BLaER1 (cell line): ENCODE results near the gene MAMDC2.

ENCODE experiments used
- H3K27ac ChIP-seq: shearing (Covaris generic); formaldehyde crosslinking; 2 replicates; pipeline ENCODE4 v1.8.1; 2022
- H3K27me3 ChIP-seq: shearing (Covaris generic); formaldehyde crosslinking; 2 replicates; pipeline ENCODE4 v1.8.1; 2022
- H3K36me3 ChIP-seq: shearing (Covaris generic); formaldehyde crosslinking; 2 replicates; pipeline ENCODE4 v1.8.1; 2022
- H3K4me1 ChIP-seq: shearing (Covaris generic); formaldehyde crosslinking; 2 replicates; pipeline ENCODE4 v1.8.1; 2022
- H3K4me2 ChIP-seq: shearing (Covaris generic); formaldehyde crosslinking; 2 replicates; pipeline ENCODE4 v1.8.1; 2022
- H3K4me3 ChIP-seq: shearing (Covaris generic); formaldehyde crosslinking; 2 replicates; pipeline ENCODE4 v1.8.1; 2022
- H3K9ac ChIP-seq: shearing (Covaris generic); formaldehyde crosslinking; 2 replicates; pipeline ENCODE4 v1.8.1; 2022
- H3K9me3 ChIP-seq: shearing (Covaris generic); formaldehyde crosslinking; 2 replicates; pipeline ENCODE4 v1.8.1; 2022
- H4K20me1 ChIP-seq: shearing (Covaris generic); formaldehyde crosslinking; 2 replicates; pipeline ENCODE4 v1.8.1; 2022
- Cebpa-rat ChIP-seq: shearing (Covaris generic); IDR thresholded peaks from 2 replicates; pipeline ENCODE4 v1.8.1; 2022

MAMDC2 gene

DNA sequence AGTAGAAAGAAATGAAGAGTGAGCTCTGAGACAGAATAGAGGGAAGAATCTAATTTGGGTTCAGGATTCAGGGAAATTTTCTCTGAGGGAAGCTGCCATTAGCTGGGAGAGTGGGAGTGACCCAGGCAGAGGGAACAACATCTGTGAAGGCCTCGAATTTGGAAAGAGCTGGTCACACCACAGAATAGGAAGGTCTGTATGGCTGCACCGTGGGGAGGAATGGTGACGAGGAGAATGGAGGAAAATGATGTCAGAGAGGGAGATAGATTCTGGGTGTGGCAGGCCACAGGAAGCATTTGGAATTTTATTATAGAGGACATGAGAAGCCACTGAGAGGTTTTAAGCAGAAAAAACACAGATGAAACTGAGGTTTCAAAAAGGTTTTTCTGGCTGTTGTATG is 98.5 kb downstream of the MAMDC2 start:
- TF ChIP-seq Cebpa-rat, result no peak
- no peak overlapping the region for H3K9ac ChIP-seq
- H3K4me2 ChIP-seq, result no peak overlapping the region
- no peaks in the 10 kb centered on the region for H3K27me3 ChIP-seq
- H3K9me3 ChIP-seq, result no peaks in the 10 kb centered on the region
- no peak overlapping the region for H3K27ac ChIP-seq
- no peaks in the 10 kb centered on the region for H3K36me3 ChIP-seq
- no peaks in the 10 kb centered on the region for H3K4me1 ChIP-seq
- no peak overlapping the region for H3K4me3 ChIP-seq
- H4K20me1 ChIP-seq, result no peaks in the 10 kb centered on the region

DNA sequence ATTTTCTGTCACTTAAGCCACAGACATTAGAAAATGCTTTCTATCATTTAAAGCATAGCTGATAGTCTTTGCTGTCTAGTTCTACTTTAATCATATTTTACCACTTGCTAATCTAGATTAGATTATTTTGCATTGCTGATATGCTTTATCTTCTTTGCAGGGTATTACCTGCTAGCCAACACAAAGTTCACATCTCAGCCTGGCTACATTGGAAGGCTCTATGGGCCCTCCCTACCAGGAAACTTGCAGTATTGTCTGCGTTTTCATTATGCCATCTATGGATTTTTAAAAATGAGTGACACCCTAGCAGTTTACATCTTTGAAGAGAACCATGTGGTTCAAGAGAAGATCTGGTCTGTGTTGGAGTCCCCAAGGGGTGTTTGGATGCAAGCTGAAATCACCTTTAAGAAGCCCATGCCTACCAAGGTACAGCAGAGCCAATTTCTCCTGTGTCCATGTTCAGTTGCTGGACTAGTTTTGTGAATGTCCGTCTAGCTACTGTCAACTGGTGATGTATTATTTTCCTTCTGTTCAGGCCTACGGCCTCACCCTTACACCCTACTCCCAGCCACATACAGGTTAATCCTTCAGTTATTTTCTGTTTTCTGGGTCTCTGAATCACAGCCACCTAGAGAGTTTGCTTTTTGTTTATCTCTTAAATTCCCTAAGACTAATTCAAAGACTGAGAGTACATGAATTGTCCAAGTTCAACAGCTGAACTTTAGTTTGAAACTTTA is 99.9 kb downstream of the MAMDC2 start:
- Histone ChIP-seq H3K4me1 (no peaks in the 10 kb centered on the region), H3K36me3 (no peaks in the 10 kb centered on the region), H3K27ac (no peak overlapping the region), H3K9me3 (no peaks in the 10 kb centered on the region), H3K4me2 (no peak overlapping the region), H3K9ac (no peak overlapping the region), H3K4me3 (no peak overlapping the region), H3K27me3 (no peaks in the 10 kb centered on the region), H4K20me1 (no peaks in the 10 kb centered on the region)
- no peak for TF ChIP-seq Cebpa-rat

DNA sequence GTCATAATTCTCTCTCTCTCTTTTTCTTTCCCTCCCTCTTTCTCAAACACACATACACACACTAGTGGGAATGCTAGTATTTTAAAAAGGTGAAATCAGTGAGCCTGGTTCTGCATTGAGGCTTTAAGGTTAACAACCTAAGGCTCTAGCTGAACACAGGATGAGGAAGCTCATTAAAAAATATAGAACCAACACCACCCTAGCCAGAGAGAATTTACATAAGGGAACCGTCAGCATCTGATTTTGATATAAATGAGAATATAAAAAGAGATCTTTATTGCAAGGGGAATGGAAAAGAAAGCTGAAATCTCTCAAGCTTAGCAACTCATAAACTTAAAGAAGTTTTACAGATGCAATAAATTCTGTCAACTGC is 100.5 kb downstream of the MAMDC2 start:
- no peaks in the 10 kb centered on the region for H4K20me1 ChIP-seq
- H3K36me3 ChIP-seq, result no peaks in the 10 kb centered on the region
- no peaks in the 10 kb centered on the region for H3K4me1 ChIP-seq
- TF ChIP-seq Cebpa-rat, result no peak
- no peak overlapping the region for H3K9ac ChIP-seq
- no peak overlapping the region for H3K27ac ChIP-seq
- H3K27me3 ChIP-seq, result no peaks in the 10 kb centered on the region
- H3K4me3 ChIP-seq, result no peak overlapping the region
- no peak overlapping the region for H3K4me2 ChIP-seq
- no peaks in the 10 kb centered on the region for H3K9me3 ChIP-seq

DNA sequence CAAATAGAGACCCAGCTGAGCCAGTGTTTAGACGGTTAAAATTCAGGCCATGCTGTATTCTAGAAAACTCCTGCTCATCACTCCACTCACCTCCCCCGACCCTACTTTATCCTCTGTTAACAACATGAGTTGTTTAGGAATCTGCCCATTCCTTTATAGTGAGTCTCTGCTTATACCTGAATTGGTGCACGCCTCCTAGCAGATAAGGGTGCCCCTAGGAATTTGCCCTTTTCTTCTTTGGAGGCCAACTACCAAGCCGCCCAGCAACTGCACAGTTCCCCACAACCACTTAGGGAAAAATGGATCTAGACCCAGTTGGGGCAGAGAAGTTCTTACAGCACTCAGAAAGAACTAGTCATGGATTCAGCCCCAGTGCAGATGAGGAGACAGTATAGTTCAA is 102.3 kb downstream of the MAMDC2 start:
- H4K20me1 ChIP-seq, result no peaks in the 10 kb centered on the region
- H3K4me2 ChIP-seq, result no peak overlapping the region
- no peaks in the 10 kb centered on the region for H3K4me1 ChIP-seq

DNA sequence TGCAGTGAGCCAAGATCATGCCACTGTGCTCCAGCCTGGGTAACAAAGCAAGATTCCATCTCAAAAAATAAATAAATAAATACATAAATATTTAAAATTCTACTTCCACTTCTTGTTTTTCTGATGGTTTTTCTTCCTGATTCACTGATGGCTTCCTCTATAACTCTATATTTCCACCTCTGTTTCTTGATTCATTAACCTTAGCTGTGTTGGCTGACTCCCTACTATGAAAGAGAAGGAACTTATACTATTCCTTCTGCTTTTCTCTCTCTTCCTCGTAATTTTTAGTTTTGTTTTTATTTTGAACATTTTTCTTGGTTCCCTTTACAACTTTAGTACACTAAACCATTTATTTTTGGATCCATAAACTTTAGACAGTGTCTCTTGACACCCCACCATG is 103.5 kb downstream of the MAMDC2 start:
- Histone ChIP-seq H3K27ac (no peak overlapping the region), H3K4me1 (no peaks in the 10 kb centered on the region), H3K27me3 (no peaks in the 10 kb centered on the region), H3K9me3 (no peaks in the 10 kb centered on the region), H3K36me3 (no peaks in the 10 kb centered on the region), H3K4me2 (no peak overlapping the region), H3K4me3 (no peak overlapping the region), H4K20me1 (no peaks in the 10 kb centered on the region), H3K9ac (no peak overlapping the region)
- TF ChIP-seq Cebpa-rat, result no peak

More for the DNA sequence above, 102.3 kb downstream of the MAMDC2 start:
- no peaks in the 10 kb centered on the region for H3K9me3 ChIP-seq
- TF ChIP-seq Cebpa-rat, result no peak
- H3K36me3 ChIP-seq, result no peaks in the 10 kb centered on the region
- no peak overlapping the region for H3K4me3 ChIP-seq
- H3K27me3 ChIP-seq, result no peaks in the 10 kb centered on the region
- no peak overlapping the region for H3K27ac ChIP-seq
- no peak overlapping the region for H3K9ac ChIP-seq

DNA sequence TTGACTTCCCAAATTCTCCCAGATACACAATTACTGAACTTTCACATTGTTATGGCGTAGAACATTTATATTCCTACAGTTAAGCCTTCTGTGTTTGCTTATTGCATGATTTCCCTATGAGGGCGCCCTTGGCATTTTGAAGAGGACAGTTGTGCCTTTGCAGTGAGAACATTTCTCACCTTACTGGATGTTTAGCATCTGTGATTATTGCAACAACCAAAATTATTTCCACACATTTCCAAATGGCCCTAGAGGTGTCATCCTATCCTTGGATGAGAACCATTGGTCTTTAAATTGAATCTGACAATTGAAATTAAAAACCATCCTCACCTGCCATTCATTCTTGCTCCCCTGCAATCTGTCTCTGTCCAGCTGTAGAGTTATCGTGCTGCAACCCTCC is 104.0 kb downstream of the MAMDC2 start:
- Histone ChIP-seq H3K4me1 (no peaks in the 10 kb centered on the region), H4K20me1 (no peaks in the 10 kb centered on the region), H3K36me3 (no peaks in the 10 kb centered on the region), H3K4me3 (no peak overlapping the region), H3K9me3 (no peaks in the 10 kb centered on the region), H3K4me2 (no peak overlapping the region), H3K27ac (no peak overlapping the region), H3K27me3 (no peaks in the 10 kb centered on the region), H3K9ac (no peak overlapping the region)
- TF ChIP-seq Cebpa-rat, result no peak

DNA sequence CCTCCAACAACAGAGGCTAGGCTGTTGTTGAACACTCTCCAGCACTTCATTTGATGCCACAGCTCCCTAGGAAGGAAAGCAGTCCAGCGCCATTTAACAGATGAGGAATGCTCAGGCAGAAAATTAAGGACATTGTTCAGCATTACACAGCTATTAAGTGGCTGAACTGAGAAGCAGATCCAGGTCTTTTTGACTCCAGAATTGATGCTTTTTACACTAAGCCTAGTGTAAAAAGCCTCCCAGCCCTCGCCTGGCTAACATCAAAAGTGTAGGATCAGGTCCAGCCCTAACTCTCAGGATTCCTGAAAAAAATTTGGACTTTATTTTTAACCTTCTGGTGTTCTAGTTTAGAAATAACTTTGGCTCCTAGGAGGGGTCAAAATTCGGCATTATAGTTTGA is 108.7 kb downstream of the MAMDC2 start:
- Histone ChIP-seq H3K4me1 (no peaks in the 10 kb centered on the region), H3K9ac (no peak overlapping the region), H3K27me3 (no peaks in the 10 kb centered on the region), H3K4me2 (no peak overlapping the region), H3K27ac (no peak overlapping the region), H3K4me3 (no peak overlapping the region), H3K36me3 (no peaks in the 10 kb centered on the region), H4K20me1 (no peaks in the 10 kb centered on the region), H3K9me3 (no peaks in the 10 kb centered on the region)
- no peak for TF ChIP-seq Cebpa-rat

DNA sequence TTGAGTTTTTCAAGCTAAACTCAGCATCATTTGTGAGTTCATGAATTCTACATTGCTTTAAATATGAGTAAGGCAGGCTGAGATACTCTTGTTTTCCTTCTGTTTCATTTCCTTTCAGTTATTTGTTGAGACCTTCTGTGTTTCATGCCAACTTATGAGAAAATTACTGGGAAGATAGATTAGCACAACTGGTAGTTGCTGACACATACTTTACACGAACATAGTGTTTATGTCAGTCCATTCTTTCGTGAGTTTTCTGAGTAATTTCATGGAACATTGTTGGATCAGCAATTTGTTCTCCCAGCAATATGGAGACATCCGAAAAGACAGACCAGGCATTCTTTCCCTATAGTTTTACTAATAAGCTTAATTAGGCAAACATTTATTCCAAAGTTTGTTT is 113.1 kb downstream of the MAMDC2 start:
- Histone ChIP-seq H3K4me3 (no peak overlapping the region), H3K27me3 (no peaks in the 10 kb centered on the region), H3K36me3 (no peaks in the 10 kb centered on the region), H3K9me3 (no peaks in the 10 kb centered on the region), H4K20me1 (no peaks in the 10 kb centered on the region), H3K27ac (no peak overlapping the region), H3K4me1 (no peaks in the 10 kb centered on the region), H3K4me2 (no peak overlapping the region), H3K9ac (no peak overlapping the region)
- no peak for TF ChIP-seq Cebpa-rat

DNA sequence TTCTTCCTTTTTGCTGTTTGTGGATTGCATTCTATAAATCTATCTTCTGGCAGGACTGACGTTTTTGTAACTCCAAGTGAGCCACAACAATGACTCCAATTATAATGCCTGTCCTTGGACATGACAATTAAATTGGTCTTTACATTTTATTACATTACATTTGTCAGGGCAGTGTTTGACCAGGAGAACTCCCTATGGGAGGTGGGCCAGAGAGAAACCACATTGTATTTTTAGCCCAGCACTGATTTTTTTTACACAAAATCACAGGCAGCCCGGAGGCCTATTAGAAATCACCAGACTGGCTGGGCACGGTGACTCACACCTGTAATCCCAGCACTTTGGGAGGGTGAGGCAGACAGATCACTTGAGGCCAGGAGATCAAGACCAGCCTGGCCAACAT is 116.0 kb downstream of the MAMDC2 start:
- no peaks in the 10 kb centered on the region for H3K4me1 ChIP-seq
- H3K36me3 ChIP-seq, result no peaks in the 10 kb centered on the region
- H3K9ac ChIP-seq, result no peak overlapping the region
- H3K27ac ChIP-seq, result no peak overlapping the region
- H3K4me2 ChIP-seq, result no peak overlapping the region
- H3K4me3 ChIP-seq, result no peak overlapping the region
- no peaks in the 10 kb centered on the region for H4K20me1 ChIP-seq
- no peak for TF ChIP-seq Cebpa-rat
- no peaks in the 10 kb centered on the region for H3K27me3 ChIP-seq
- no peaks in the 10 kb centered on the region for H3K9me3 ChIP-seq

DNA sequence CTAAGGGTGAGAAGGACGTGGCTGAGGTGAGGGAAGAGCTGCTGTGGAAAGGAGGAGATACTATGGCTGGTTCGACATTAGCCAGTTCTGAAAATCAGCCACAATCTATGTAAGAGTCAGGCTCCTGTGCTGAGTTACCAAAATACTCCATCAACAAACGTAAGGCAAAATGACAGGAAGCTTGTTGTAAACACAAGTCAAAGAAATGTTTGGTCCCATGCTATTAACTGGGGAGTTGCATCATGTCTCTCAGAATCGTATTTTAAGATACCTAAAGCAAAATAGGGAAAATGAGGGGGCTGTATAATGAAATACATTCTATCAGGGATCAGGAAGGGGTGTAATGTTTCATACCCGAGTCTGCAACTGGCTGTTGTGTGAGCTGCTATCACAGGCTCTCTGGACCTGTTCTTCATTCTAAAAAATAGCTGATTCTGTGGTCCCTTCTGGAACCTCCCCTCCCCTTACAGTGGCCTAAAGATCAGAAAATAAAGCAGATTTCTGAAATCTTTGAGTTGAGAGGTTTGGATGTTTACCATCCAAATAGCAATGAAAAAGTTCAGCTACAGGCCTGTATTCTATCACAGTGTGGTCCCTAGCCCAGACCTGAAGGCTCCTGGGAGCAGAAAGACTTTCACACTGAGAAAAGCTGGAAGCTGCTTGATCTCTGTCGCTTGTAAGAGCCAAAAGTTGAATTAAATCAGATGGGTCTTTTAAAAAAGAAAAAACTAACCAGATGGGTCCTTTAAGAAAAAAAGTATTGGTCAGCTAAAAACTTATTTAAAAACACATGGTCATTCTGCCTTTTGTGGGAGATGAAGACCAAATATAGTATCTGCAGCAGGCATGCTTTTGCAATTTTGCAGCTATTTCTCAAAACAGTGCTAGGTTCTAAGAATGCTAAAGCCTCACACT is 117.3 kb downstream of the MAMDC2 start:
- no peak for TF ChIP-seq Cebpa-rat
- Histone ChIP-seq H3K4me3 (no peak overlapping the region), H3K4me2 (no peak overlapping the region)

More for the DNA sequence above, 117.3 kb downstream of the MAMDC2 start:
- no peaks in the 10 kb centered on the region for H4K20me1 ChIP-seq
- H3K27ac ChIP-seq, result no peak overlapping the region
- no peaks in the 10 kb centered on the region for H3K36me3 ChIP-seq
- H3K9me3 ChIP-seq, result no peaks in the 10 kb centered on the region
- no peaks in the 10 kb centered on the region for H3K4me1 ChIP-seq
- H3K27me3 ChIP-seq, result no peaks in the 10 kb centered on the region
- H3K9ac ChIP-seq, result no peak overlapping the region
